HEK293T (cell line): Measurements from ENCODE around the gene STK40.

Experiments used
- CTCF ChIA-PET: fragments of 350-600 bp; formaldehyde crosslinking; extraction: SDS; loops from one replicate; lab custom pipeline; 2021; ENCODE audit warnings: antibody characterized with exemption, inconsistent platforms; lab: Yijun Ruan, JAX
- POLR2A ChIA-PET: fragments of 350-600 bp; formaldehyde crosslinking; extraction: SDS; loops from one replicate; lab custom pipeline; 2020; ENCODE audit warnings: antibody characterized with exemption, inconsistent platforms; lab: Yijun Ruan, JAX
- DNase-seq: peaks from one replicate; pipeline ENCODE4 v3.0.0; 2012; ENCODE audit warnings: mixed read lengths; ENCODE audit errors: extremely low spot score
- ARNT ChIP-seq: fragments of 450-650 bp; IDR thresholded peaks from 2 replicates; pipeline ENCODE4 v1.6.1; 2017; ENCODE audit warnings: mild to moderate bottlenecking
- BHLHE40 ChIP-seq: fragments of 450-650 bp; IDR thresholded peaks from 2 replicates; pipeline ENCODE4 v1.6.1; 2016; ENCODE audit warnings: mild to moderate bottlenecking, moderate library complexity, borderline replicate concordance
- CTBP1 ChIP-seq: fragments of 450-650 bp; IDR thresholded peaks from 2 replicates; pipeline ENCODE4 v1.6.1; 2016; ENCODE audit warnings: borderline replicate concordance
- ELF4 ChIP-seq: fragments of 450-650 bp; IDR thresholded peaks from 2 replicates; pipeline ENCODE4 v1.6.1; 2017; ENCODE audit warnings: antibody characterized with exemption
- FOXA1 ChIP-seq: fragments of 450-650 bp; IDR thresholded peaks from 2 replicates; pipeline ENCODE4 v1.6.1; 2016; ENCODE audit warnings: mild to moderate bottlenecking
- FOXK2 ChIP-seq: fragments of 450-650 bp; IDR thresholded peaks from 2 replicates; pipeline ENCODE4 v1.6.1; 2016; ENCODE audit warnings: mild to moderate bottlenecking
- FOXM1 ChIP-seq: fragments of 450-650 bp; IDR thresholded peaks from 2 replicates; pipeline ENCODE4 v1.6.1; 2017; ENCODE audit warnings: mild to moderate bottlenecking, borderline replicate concordance
- HDGF ChIP-seq: fragments of 450-650 bp; IDR thresholded peaks from 2 replicates; pipeline ENCODE4 v1.6.1; 2017; ENCODE audit warnings: antibody characterized with exemption, borderline replicate concordance
- L3MBTL2 ChIP-seq: fragments of 450-650 bp; conservative IDR thresholded peaks from 2 replicates; pipeline ENCODE4 v1.6.1; 2016; ENCODE audit warnings: mild to moderate bottlenecking
- LEF1 ChIP-seq: fragments of 450-650 bp; IDR thresholded peaks from 2 replicates; pipeline ENCODE4 v1.6.1; 2017; ENCODE audit warnings: mild to moderate bottlenecking, borderline replicate concordance
- NFRKB ChIP-seq: fragments of 450-650 bp; IDR thresholded peaks from 2 replicates; pipeline ENCODE4 v1.6.1; 2016; ENCODE audit warnings: mild to moderate bottlenecking, moderate library complexity
- SP1 ChIP-seq: fragments of 450-650 bp; IDR thresholded peaks from 2 replicates; pipeline ENCODE4 v1.6.1; 2017
- SUZ12 ChIP-seq: fragments of 450-650 bp; IDR thresholded peaks from 2 replicates; pipeline ENCODE4 v1.6.1; 2016; ENCODE audit warnings: mild to moderate bottlenecking
- TARDBP ChIP-seq: fragments of 450-650 bp; IDR thresholded peaks from 2 replicates; pipeline ENCODE4 v1.6.1; 2016
- ZNF384 ChIP-seq: fragments of 450-650 bp; IDR thresholded peaks from 2 replicates; pipeline ENCODE4 v1.6.1; 2016
- TF ChIP-seq, protein P1 (sequence below): fragments of 450-650 bp; IDR thresholded peaks from 2 replicates; pipeline ENCODE4 v1.6.1; 2016

Gene STK40

DNA sequence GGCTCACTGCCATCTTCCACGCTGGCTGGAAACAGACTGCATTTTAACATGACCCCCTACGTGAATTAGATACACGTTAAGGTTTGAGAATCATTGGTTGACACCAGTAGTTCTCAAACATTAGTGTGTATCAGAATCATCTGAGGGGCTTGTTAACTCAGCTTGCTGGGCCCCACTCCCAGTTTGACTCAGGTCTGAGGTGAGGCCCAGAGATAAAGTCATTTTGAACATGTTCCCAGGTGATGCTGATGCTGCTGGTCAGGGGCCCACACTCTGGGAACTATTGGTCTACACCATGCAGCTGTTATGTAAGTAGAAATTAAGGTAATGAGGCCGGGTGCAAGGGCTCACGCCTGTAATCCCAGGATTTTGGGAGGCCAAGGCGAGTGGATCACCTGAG, 10.6 kb upstream of the STK40 start:
- DNase-seq, result no peak
- TF ChIP-seq ZNF384 (no peak), FOXM1 (no peak), CTBP1 (no peak)
- TF ChIP-seq, protein P1, sequence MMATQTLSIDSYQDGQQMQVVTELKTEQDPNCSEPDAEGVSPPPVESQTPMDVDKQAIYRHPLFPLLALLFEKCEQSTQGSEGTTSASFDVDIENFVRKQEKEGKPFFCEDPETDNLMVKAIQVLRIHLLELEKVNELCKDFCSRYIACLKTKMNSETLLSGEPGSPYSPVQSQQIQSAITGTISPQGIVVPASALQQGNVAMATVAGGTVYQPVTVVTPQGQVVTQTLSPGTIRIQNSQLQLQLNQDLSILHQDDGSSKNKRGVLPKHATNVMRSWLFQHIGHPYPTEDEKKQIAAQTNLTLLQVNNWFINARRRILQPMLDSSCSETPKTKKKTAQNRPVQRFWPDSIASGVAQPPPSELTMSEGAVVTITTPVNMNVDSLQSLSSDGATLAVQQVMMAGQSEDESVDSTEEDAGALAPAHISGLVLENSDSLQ, result no peak
- POLR2A ChIA-PET, result interaction anchor here (1.5 to 7.7 kb wide), 3 partner anchors 9 to 16 kb away, joined by 6 to 147 read pairs (median 7); partner anchors contain the start of gene STK40
- CTCF ChIA-PET, result no interaction called here

DNA sequence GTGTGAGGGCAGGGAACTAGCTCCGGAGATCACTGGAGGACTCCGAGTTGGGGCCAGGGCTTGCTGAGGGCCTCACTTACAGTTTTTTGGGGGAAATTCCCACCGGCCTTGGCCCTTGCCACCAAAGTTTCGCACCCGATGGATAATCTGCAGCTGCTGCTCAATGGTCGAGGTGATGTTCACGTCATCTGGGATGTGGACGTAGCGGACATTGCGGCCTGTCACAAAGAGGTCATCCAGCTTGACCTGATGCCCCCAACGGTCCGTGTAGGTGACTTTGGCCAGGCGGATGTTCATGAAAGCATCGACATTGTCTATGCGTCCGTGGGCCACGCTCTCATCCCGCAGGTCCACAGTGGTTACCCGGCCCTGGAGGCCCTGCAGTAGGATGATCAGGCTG, 8.0 kb upstream of the STK40 start:
- DNase-seq, result no peak
- TF ChIP-seq FOXM1 (no peak), NFRKB (no peak), TARDBP (no peak), FOXA1 (no peak), SUZ12 (no peak), ZNF384 (no peak), L3MBTL2 (no peak), BHLHE40 (no peak), CTBP1 (no peak), LEF1 (no peak), HDGF (no peak), ARNT (no peak), SP1 (no peak), ELF4 (no peak), FOXK2 (no peak)
- TF ChIP-seq, protein P1, result no peak
- CTCF ChIA-PET, result no interaction called here
- POLR2A ChIA-PET, result no interaction called here

DNA sequence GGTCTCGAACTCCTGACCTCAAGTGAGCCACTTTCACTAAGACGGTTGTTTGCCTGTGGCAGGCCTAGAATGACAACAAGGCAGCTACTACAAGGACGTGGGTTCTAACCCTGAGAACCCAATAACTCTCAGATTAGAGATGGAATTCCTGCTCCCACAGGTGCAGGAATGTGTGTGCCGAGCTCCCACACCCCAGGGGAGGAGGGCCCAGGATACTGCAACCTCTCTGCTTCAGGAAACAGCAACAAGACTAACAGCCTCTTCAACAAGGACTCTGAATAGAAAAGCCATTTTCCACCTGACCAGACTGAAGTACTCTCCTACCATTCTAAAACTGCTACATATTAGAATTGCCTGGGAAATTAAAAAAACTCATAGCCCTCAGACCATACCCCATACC, 7.1 kb upstream of the STK40 start:
- ChIA-PET CTCF (interaction anchor here (0.5 kb wide), 1 partner anchor 11 kb away, joined by 5 read pairs; no protein-coding TSS in a partner anchor), POLR2A (no interaction called here)
- TF ChIP-seq SUZ12 (no peak), NFRKB (no peak), LEF1 (no peak), SP1 (no peak), BHLHE40 (no peak), L3MBTL2 (no peak), FOXK2 (no peak), HDGF (no peak), ZNF384 (no peak), TARDBP (no peak), FOXM1 (no peak), FOXA1 (no peak), ELF4 (no peak), ARNT (no peak), CTBP1 (no peak)
- TF ChIP-seq, protein P1, result no peak
- no peak for DNase-seq

DNA sequence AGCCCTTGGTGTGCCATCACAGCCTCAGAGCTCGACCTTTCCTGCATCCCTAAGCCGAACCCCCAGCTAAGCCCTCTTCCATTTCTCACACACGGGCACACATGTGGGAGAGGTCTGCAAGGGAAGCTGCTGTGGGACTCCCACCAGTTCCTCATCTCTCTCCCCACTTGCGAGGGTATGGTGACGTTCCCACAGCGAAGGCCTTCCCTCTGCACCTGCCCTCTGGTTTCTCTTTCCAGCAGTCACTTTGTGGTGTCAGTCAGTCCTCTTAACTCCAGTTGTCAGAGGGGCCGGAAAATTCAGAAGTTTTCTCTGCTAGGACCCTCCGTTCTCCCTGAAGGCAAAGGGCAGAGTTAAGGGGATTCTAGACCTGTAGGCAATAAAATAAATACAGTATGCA, 5.5 kb upstream of the STK40 start:
- no peak for DNase-seq
- no peak for TF ChIP-seq ARNT
- no peak for TF ChIP-seq ZNF384
- no peak for TF ChIP-seq SP1
- TF ChIP-seq NFRKB, result no peak
- no peak for TF ChIP-seq CTBP1
- TF ChIP-seq ELF4, result no peak
- no peak for TF ChIP-seq FOXA1
- TF ChIP-seq LEF1, result no peak
- no peak for TF ChIP-seq L3MBTL2
- POLR2A ChIA-PET, result no interaction called here
- CTCF ChIA-PET, result no interaction called here

DNA sequence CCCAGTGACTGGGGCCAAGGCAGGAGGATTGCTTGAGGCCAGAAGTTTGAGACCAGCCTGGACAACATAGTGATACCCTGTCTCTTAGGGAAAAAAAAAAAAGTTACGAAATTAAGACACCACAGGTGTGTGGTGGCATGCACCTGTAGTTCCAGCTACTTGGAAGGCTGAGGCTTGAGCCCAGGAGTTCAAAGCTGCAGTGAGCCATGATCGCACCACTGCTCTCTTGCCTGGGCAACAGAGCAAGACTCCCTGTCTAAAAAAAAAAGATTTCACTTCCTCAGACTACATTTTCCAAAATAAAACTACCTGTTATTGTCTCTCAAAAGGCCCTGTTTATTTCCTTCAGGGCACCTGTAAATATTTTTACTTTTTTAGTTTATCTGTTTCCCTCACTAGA, 4.7 kb upstream of the STK40 start:
- DNase-seq, result no peak
- CTCF ChIA-PET, result no interaction called here
- TF ChIP-seq LEF1, result no peak
- no peak for TF ChIP-seq SUZ12
- no peak for TF ChIP-seq FOXM1
- TF ChIP-seq ARNT, result no peak
- TF ChIP-seq ELF4, result no peak
- TF ChIP-seq SP1, result no peak
- no peak for TF ChIP-seq L3MBTL2
- no peak for TF ChIP-seq NFRKB
- TF ChIP-seq FOXK2, result no peak
- TF ChIP-seq, protein P1, result no peak
- no peak for TF ChIP-seq HDGF
- POLR2A ChIA-PET, result no interaction called here

DNA sequence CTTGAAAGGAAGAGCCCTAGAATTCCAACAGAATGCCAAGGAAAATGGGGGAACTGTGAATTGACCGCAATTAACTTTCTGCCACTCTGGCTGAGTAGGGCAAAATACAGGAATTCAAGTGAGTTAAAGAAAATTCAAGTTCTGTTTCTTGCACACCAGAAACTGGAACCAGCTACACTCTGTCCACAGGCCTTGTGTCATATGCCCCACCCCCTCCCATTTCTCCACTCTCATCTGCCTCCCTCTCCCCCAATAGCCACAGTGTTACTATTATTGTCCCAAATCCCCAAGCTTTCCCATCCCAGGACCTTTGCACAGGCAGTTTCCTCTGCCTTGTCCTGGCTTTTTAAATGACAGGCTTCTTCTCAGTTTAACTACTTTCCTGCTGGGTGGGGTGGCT, 4.3 kb upstream of the STK40 start:
- ChIA-PET POLR2A (no interaction called here), CTCF (no interaction called here)
- DNase-seq, result no peak

More for the DNA sequence above, 4.3 kb upstream of the STK40 start:
- TF ChIP-seq, protein P1, result no peak
- TF ChIP-seq TARDBP, result no peak
- no peak for TF ChIP-seq LEF1
